UCSD-AML1 (cell line): ENCODE results near the gene POLR2J2.
"Not testable (repeated sequence)": the region's sequence is repeated elsewhere in the genome, so short reads cannot be mapped to it uniquely, and the experiment has no call there.

ENCODE experiments used
- DNase-seq: peaks from one replicate; lab custom pipeline; 2025; ENCODE audit not compliant: unreplicated experiment; lab: John Stamatoyannopoulos, UW

POLR2J2 gene

GRCh38 chr7:102673447-102674067 is 2.1 kb upstream of the POLR2J2 start:
- not testable (repeated sequence) for DNase-seq

DNA sequence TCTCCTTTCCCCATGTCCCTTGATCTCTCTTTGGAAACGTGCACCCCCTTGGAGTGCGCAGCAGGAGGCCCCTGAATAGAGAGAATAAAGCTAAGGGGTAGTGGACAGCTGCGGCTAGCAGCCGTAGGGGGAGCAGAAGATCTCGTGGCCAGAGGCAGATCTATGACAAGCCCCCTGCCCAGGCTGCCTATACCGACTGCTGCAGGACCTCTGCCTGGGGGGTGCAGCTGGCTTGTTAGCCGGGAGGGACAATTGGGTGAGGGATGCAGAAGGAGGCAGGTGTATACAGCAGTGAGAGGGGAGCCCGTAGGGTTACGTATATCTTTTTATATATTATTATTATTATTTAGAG is 469 bp upstream of the POLR2J2 start:
- DNase-seq, result not testable (repeated sequence)

DNA sequence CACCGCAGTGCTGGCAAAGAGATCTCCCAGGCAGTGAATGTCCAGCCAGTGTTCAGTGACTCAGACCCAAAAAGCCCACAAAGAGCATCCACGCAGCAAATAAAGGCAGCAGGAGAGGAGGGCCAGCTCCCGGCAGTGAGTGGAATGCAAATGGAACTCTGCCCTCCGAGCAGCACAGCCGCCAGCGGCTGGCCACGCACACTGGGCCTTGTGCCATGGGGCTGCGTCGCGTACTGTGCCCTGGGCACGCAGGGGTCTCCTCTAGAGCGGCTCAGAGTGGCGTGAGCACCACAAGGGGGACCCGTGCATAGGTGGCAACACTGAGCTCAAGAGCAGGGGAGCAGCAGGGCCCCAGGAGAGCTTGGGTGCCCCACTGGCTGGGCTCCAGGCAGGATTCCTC is 3.9 kb downstream of the POLR2J2 start:
- not testable (repeated sequence) for DNase-seq

- not testable (repeated sequence) for DNase-seq
These were observed 4.6 kb downstream of the POLR2J2 start for GRCh38 chr7:102666850-102667249.

DNA sequence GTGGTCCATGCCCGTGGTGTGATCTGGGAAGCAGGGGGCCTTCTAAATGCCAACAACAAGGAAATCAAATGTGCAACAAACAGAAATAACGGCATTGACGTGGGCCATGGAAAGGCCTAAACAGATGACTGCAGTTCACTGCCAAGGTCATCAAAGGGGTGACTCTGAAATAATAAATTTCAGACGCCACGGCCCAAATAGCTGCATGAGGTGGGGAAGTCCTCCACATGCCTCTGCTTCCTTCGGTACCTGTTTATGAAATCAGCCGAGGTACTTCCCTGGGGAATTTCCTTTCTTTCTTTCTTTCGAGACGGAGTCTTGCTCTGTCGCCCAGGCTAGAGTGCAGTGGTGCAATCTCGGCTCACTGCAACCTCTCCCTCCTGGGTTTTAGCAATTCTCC is 6.7 kb downstream of the POLR2J2 start:
- not testable (repeated sequence) for DNase-seq

DNA sequence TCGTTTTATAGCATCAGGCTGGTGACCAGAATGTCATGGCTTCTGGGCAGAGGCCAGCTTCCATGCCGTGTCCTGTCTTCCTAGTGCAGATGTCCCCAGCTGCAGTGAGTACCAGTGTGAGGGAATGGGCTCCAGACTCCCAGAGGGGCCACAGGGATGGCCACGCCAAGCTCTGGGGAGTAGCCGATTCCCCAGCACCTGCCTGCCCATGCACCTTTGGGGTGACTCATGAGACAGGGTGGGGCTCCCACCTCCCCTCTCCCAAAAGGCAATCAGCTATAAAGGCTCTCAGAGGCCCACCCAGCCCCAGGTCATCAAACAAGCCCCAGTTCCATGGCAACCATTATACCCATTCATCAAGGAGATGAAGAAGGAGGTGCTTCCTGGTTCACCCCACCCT is 21.5 kb downstream of the POLR2J2 start, which contains the start of gene SPDYE2B:
Gene SPDYE2B (plus strand): TSS at position 396 of the 400 bp plus-strand sequence. CDS start 2,030 bp downstream, outside the sequence.
- DNase-seq, result not testable (repeated sequence)

DNA sequence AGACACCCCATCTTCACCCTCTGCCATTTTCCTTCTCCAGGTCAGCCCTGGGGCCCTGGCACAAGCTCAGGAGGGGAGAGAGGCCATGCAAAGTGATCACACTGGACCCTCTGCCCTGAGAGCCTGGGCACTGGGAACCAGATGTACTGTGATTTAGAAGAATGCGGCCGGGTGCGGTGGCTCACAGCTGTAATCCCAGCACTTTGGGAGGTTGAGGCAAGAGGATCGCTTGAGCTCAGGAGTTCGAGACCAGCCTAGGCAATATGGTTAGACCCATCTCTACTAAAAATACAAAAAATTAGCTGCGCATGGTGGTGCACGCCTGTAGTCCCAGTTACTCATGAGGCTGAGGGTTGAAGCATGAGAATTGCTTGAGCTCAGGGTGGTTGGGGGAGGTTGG is 23.6 kb downstream of the POLR2J2 start:
- not testable (repeated sequence) for DNase-seq

DNA sequence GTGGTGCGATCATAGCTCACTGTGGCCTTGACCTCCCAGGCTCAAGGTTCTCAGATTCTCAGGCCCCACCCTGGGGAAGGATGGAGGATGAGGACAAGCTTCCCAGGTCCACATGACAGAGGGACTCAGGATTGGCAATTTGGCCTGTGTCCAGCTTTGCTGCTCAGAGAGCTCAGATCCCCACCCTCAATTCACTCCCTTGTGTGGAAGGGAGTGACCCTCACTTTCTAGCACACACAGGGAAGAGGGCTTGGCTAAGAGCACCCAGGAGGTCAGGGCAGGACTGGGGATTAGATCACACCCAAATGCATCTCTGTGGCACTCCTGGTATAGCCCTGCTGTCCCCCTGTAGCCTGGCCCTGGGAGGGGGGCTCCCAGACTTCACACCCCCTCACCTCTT is 28.1 kb downstream of the POLR2J2 start:
- DNase-seq, result not testable (repeated sequence)

- DNase-seq, result not testable (repeated sequence)
These were observed 28.8 kb downstream of the POLR2J2 start, which contains the start of gene UPK3BL1 for GRCh38 chr7:102642691-102643090. TSS of gene UPK3BL1 (minus strand) at chr7:102642791. CDS start at chr7:102642741, 50 bp downstream.

DNA sequence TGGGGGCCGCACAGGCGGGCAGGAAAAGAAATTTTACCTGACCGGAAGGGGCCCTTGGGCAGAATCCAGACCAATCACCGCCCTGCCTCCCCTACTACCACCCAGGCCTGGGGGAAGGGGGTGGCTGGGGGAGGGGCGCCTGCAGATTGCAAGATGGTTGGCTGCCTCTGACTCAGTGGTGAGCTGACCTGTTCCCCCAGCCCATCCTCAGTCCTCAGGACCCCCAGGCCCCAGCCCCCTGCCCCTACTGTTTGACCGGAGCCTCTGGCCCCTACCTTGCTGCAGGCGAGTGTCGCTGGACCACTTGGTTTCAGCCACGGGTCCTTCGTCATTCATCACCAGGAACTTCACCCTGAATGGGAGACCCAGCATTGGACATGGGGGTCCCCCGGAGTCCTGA is 32.6 kb downstream of the POLR2J2 start:
- not testable (repeated sequence) for DNase-seq

GRCh38 chr7:102636956-102637355 is 34.5 kb downstream of the POLR2J2 start:
- not testable (repeated sequence) for DNase-seq

- not testable (repeated sequence) for DNase-seq
These were observed 36.1 kb downstream of the POLR2J2 start for GRCh38 chr7:102635354-102635753.

GRCh38 chr7:102634299-102634698 is 37.2 kb downstream of the POLR2J2 start:
- DNase-seq, result not testable (repeated sequence)

DNA sequence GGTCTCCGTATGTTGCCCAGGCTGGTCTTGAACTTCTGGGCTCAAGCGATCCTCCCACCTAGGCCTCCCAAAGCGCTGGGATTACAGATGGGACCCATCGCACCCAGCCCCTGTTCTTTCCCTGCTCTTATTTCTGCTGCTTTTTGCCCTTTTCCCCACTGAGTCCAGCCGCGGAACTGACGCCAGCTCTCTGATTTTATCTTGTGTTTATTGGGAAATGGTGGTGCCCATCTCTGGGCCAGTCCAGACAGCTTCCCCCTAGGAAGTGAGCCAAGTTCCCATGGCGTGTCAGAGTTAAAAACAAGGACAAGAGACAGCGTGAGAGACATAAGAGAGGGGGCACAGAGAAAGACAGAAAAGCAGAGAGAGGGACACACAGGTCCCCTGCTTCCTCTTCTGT is 40.8 kb downstream of the POLR2J2 start:
- DNase-seq, result not testable (repeated sequence)

DNA sequence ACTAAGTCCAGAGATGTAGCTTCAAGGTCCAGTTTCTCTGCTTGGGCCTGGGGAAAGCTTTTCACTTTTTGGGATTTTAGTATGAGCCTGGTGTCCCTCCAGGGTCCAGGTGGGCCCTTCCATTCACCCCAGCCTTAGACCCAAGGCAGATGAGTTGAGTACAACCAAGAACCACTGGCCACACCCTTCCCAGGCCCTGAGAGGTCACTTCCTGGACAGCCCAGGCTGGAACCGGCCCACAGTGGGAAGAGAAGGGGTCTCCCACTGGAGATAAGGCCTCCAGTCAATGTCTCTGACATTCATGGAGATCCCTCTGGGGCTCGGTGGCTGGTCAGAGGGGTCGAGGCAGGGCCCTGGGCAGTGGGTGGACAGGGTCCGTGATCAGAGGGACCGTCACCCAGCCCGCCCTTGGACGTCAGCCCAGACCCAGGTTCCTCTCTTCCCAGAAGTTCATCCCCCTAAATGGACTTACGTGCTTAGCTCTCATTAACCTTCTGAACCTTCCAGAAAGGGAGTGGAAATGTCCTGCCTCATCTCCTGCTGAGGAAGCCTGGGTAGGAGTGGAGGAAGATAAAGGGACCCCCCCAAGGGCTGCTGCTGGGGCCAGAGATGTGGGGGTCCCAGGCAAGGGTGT is 44.1 kb downstream of the POLR2J2 start:
- not testable (repeated sequence) for DNase-seq

- DNase-seq, result not testable (repeated sequence)
These were observed 53.3 kb downstream of the POLR2J2 start for GRCh38 chr7:102618122-102618521.

DNA sequence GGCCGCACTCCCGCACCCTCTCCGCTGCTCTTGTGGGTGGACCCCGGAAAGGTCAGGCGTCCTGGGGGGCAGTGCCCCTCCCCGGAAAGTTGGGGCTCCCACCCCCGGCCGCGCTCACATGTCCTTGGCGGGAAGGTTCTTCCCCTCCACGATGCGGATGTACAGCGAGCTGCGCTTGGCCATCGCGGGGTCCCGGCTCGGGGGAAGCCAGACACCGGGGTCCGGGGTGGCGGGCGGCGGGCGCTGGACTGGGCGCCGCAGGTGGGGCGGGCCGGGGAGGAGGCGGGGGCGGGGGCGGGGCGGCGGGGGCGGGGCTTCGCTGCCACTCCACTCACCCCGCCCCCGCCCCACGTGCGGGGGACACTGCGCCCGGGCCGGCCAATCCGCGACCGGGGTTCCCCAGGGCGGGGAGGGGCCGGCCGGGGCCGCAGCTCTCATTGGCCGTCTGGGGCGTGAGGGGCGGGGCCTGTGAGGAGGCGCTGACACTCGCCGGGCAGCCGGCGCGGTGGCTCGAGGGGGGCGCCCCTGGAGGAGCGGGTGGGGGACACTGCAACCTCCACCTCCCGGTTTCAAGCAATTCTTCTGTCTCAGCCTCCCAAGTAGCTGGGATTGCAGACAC is 54.8 kb downstream of the POLR2J2 start, which contains the start of gene RASA4:
Gene RASA4 (minus strand): TSS at position 250 of the 619 bp plus-strand sequence. CDS start 67 bp downstream, at position 183.
- not testable (repeated sequence) for DNase-seq
